Measurements from ENCODE around the gene KIRREL3.
A peak's percentile ranks its signal among the peaks of the same experiment; 100 is the strongest.

The KIRREL3 gene

GRCh38 chr11:126498281-126498680, 502.3 kb downstream of the KIRREL3 start:
- no peak for DNase-seq

- no peak for DNase-seq
Measured at GRCh38 chr11:126497581-126498122, 502.9 kb downstream of the KIRREL3 start.

- DNase-seq: no peak
Measured at GRCh38 chr11:126496576-126497337, 503.8 kb downstream of the KIRREL3 start.

- DNase-seq: no peak
Measured at GRCh38 chr11:126495281-126496220, 505.0 kb downstream of the KIRREL3 start.

GRCh38 chr11:126494831-126495230, 505.7 kb downstream of the KIRREL3 start:
- no peak for DNase-seq

- no peak for DNase-seq
Measured at GRCh38 chr11:126492331-126493082, 508.1 kb downstream of the KIRREL3 start.

- DNase-seq: no peak
Measured at GRCh38 chr11:126491092-126491491, 509.5 kb downstream of the KIRREL3 start.

GRCh38 chr11:126489836-126490660, 510.5 kb downstream of the KIRREL3 start:
- no peak for DNase-seq

- DNase-seq: no peak
Measured at GRCh38 chr11:126488591-126489370, 511.8 kb downstream of the KIRREL3 start.

- DNase-seq: no peak
Measured at GRCh38 chr11:126487711-126488110, 512.9 kb downstream of the KIRREL3 start.

GRCh38 chr11:126485986-126486635, 514.5 kb downstream of the KIRREL3 start:
- DNase-seq: no peak

- peak; percentile 41 for DNase-seq
Measured at GRCh38 chr11:126485021-126485792, 515.4 kb downstream of the KIRREL3 start.

GRCh38 chr11:126484266-126484665, 516.3 kb downstream of the KIRREL3 start:
- no peak for DNase-seq

- no peak for DNase-seq
Measured at GRCh38 chr11:126483621-126484195, 516.9 kb downstream of the KIRREL3 start.

GRCh38 chr11:126482586-126483108, 517.9 kb downstream of the KIRREL3 start:
- no peak for DNase-seq

GRCh38 chr11:126481303-126481680, 519.3 kb downstream of the KIRREL3 start:
- DNase-seq: no peak

GRCh38 chr11:126480410-126481302, 519.9 kb downstream of the KIRREL3 start:
- peak; percentile 96 for DNase-seq

- DNase-seq: no peak
Measured at GRCh38 chr11:126480015-126480409, 520.6 kb downstream of the KIRREL3 start.
